OCI-LY7 (cell line): ENCODE measurements around the gene ZNF619.

ENCODE experiments used
- CTCF ChIP-seq: fragments of 200-600 bp; sonication (generic); conservative IDR thresholded peaks from 2 replicates; pipeline ENCODE4 v1.5.1; 2014; ENCODE audit warnings: mild to moderate bottlenecking, antibody characterized with exemption, low read length, moderate library complexity, mixed read lengths
- EZH2phosphoT487 ChIP-seq: fragments of 200-600 bp; sonication (generic); IDR thresholded peaks from 2 replicates; pipeline ENCODE4 v1.6.1; 2018; ENCODE audit warnings: low read depth, borderline replicate concordance, mild to moderate bottlenecking, mixed run types, antibody characterized with exemption, low read length, moderate library complexity, mixed read lengths

DNA sequence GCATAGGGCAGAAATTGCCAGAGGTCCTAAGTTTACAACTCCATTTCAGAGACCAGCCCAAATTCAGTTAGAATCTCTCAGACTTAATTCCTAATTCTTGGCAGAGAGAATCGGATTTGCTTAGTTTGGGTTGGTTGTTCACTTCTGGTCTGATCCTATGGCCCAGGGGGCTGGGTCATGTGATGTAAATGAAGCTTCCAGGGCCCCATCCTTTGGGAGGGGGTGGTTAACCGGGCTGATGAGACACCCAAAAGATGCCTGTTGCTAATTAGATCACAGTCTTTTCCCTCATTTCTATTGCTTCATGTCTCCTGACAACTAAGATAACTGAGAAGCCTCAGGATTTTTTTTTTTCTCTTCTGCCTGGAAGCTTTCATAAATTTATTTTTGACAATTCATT is 17.8 kb downstream of the ZNF619 start:
- TF ChIP-seq CTCF (no peak), EZH2phosphoT487 (no peak)
